ENCODE data around the gene ASIC2.

Gene ASIC2

GRCh38 chr17:33116021-33116551 lies 177.0 kb downstream of the ASIC2 start:
- no peak for DNase-seq (ENCODE audit: low read depth in 2 of 2)

DNA sequence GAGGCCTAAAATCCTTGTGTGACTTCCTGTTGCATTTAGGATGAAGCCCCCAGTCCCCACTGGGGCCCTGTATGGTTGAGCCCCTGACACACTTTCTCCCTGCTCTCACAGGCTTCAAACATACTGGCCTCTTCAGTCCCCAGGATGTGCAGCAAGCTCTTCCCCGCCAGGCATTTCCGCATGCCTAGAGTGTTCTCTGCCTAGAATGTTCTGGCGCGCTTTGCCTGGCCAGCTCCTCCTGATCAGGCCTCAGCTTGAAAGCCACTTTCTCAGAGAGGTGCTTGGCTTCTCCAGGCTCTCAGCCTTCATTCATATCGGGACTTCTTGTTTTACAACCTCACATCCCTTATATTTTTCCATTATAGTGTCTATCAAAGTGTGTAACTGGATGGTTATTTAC lies 177.7 kb downstream of the ASIC2 start:
- no peak for DNase-seq (ENCODE audit: low read depth in 2 of 2)

- DNase-seq (ENCODE audit: low read depth in 2 of 2), result no peak
These were observed 179.1 kb downstream of the ASIC2 start for GRCh38 chr17:33113991-33114370.

DNA sequence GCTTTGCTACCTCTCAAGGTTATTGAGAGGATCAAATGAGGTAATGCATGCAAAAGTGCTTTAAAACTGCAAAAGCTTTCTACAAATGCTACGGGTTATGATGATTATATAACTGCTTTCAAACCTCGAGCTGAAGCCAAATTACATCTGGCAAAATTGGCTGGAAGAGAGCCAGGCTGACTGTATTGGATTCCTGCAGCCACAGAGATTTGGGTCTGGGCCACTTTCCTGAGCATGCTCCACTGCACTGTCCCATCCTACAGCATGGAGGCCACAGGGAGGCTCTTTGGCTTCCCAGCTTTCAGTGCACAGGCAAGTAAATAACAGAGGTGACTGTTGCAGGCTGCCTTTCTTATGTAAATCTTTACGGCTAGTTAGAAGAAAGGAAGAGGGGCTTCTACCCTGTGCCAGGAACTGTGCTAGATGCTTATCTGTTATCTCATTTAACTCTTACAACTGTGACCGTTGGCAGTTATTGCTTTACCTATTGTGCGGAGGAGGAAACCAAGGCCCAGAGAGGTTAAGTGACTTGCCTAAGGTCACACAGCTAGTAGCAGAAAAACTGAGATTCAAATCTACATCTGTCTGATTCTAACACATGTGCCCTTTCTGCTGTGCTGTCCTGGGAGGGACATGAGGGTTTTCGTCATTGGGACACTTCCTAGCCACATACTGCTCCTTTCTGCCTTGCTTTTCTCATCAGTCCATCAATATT lies 179.7 kb downstream of the ASIC2 start:
- DNase-seq (ENCODE audit: low read depth in 2 of 2), result no peak

- no peak for DNase-seq (ENCODE audit: low read depth in 2 of 2)
These were observed 180.3 kb downstream of the ASIC2 start for GRCh38 chr17:33112763-33113162.

- DNase-seq (ENCODE audit: low read depth in 2 of 2), result no peak
These were observed 183.6 kb downstream of the ASIC2 start for GRCh38 chr17:33109336-33110072.

GRCh38 chr17:33106525-33107165 lies 186.4 kb downstream of the ASIC2 start:
- no peak for DNase-seq (ENCODE audit: low read depth in 2 of 2)

GRCh38 chr17:33105911-33106310 lies 187.2 kb downstream of the ASIC2 start:
- no peak for DNase-seq (ENCODE audit: low read depth in 2 of 2)

DNA sequence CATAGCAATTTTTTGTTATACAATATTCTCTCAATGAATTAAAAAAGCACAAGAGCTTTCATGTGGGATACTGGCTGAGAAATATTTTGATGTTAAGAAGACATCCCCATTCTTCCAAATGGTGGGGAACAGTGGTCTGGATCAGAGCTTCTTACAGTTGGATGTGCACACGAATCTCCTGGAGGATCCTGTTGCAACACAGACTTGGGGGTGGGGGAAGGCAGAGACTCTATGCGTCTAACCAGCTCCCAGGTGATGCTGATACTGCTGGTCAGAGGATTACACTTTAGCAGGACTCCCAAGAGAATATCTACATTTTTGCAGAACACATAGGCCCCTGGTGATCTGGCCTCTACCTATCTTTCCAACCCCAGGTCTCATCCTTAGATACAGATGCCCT lies 193.2 kb downstream of the ASIC2 start:
- DNase-seq (ENCODE audit: low read depth in 2 of 2), result no peak

DNA sequence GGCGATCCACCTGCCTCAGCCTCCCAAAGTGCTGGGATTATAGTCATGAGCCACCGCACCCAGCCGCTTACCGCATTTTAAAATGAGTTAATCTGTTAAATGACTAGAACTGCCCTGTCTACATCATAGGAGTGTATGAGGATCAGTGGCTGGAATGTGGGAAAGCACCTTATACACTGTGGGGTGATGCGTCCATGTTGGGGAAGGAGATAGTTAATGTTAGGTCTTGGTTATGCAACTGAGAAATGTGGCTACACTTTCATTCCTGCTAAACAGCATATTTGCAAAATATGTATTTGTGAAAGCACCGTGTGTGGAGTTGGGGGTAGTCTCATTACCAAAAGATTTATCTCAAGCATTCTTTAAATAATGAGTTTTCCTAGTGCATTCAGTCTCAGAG lies 193.8 kb downstream of the ASIC2 start:
- DNase-seq (ENCODE audit: low read depth in 2 of 2), result no peak

DNA sequence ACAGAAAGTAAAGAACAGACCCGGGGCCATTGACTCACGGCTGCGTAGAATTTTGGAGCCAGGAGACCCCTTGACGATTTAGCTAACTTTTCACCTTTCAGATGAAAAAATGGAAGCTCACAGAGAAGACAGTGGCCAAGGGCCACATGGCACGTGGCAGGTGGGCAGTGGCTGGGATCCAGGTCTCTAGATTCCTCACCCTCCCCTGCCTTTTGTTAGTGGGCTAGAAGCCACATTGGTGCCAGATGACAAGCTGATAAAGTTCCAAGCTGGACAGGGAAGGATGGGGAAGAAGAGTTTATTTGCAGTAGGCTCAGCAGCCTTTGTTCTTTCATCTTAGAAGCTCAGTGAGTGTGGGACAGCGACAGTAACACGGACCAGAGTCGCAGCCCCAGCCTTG lies 195.7 kb downstream of the ASIC2 start:
- no peak for DNase-seq (ENCODE audit: low read depth in 2 of 2)

GRCh38 chr17:33096161-33096560 lies 196.9 kb downstream of the ASIC2 start:
- no peak for DNase-seq (ENCODE audit: low read depth in 2 of 2)

DNA sequence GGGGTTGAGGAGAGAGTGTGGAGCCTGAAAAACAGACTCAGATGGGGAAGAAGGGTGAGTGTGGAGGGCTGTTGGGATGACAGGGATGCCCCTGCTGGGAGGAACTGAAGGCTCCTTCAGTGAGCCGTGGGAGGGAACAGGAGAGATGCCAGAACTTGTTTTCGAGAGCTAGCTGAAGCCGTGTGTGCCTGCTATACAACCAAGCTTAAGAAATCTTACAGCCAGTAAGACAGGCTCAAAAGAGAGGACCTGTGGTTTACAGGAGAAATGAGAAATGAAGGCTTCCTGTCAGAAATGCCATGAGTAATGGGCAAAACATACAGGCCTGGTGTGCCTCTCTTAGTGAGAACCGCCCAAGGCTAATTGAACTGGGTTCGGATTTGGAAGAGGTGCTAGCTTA lies 201.8 kb downstream of the ASIC2 start:
- DNase-seq (ENCODE audit: low read depth in 2 of 2), result no peak

- DNase-seq (ENCODE audit: low read depth in 2 of 2), result no peak
These were observed 202.3 kb downstream of the ASIC2 start for GRCh38 chr17:33090806-33091205.

- no peak for DNase-seq (ENCODE audit: low read depth in 2 of 2)
These were observed 206.2 kb downstream of the ASIC2 start for GRCh38 chr17:33086878-33087277.

- DNase-seq (ENCODE audit: low read depth in 2 of 2), result no peak
These were observed 207.1 kb downstream of the ASIC2 start for GRCh38 chr17:33086041-33086440.

GRCh38 chr17:33085256-33085655 lies 207.8 kb downstream of the ASIC2 start:
- DNase-seq (ENCODE audit: low read depth in 2 of 2), result no peak

GRCh38 chr17:33084755-33085154 lies 208.3 kb downstream of the ASIC2 start:
- no peak for DNase-seq (ENCODE audit: low read depth in 2 of 2)

GRCh38 chr17:33082529-33083173 lies 210.4 kb downstream of the ASIC2 start:
- no peak for DNase-seq (ENCODE audit: low read depth in 2 of 2)

DNA sequence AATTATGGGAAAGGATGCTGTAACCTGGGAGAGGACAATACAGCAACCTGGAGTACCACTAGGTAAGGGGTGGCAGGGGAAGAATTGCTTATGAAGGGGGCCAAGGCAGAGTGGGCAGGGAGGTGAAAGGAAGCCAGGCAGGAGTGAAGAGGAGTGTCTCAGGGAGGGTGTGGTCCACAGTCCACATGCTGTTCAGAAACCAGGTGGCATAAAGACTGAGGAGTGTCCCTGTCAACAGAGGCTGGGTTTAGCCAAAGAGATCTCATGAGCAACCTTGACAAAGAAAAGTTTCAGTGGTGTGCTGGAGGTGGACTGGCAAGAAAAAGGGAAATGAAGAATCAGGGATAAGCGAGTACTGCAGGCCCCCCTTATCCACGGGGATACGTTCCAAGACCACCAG lies 213.0 kb downstream of the ASIC2 start:
- DNase-seq (ENCODE audit: low read depth in 2 of 2), result no peak

DNA sequence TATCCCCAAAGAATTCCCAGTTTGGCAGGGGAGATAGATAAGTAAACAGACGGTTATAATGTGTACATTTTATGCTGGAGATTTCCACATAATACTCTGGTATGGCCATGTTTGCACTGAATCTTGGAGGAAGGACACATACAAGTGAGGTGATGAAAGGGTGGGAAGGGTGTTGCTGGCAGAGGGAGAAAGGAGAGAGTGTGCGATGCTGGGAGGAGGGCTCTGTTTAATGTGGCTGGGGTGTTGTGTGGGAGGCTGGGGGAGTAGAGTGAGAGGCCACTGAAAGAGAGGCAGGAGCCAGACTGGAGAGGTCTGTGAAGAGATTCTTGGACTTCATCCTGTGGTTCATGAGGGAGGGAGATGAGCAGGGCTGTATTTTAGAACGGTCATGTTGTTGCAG lies 213.9 kb downstream of the ASIC2 start:
- DNase-seq (ENCODE audit: low read depth in 2 of 2), result no peak

DNA sequence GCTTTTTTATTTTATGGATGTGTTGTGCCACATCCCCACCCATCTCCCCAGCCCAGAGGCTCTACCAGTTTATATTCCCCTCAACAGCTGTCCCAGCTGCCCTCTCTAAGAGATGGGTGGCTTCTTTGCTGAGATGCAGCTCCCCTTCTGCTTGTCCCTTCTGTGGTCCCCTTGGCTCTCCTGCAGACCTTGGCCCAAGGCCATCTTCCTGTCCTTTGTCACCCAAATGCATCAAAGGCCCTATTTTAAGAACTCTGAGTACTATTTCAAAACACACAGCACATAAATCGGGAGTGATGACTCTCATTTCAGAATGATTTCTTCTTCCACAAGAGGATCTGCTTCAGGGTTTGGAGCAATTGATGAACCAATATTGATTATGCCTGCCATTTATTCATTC lies 216.1 kb downstream of the ASIC2 start:
- DNase-seq (ENCODE audit: low read depth in 2 of 2), result no peak

Measured in stimulated activated CD8-positive, alpha-beta memory T cell treated with anti-CD3 and anti-CD28 coated beads, Interleukin-2, amount 100 ng/mL, for 48 hours (primary cell).